OCI-M1 (cell line): Measurements from ENCODE around the gene BICC1.

ENCODE experiments used
- DNase-seq: peaks from one replicate; lab custom pipeline; 2025; lab: John Stamatoyannopoulos, UW

The BICC1 gene

GRCh38 chr10:58701405-58702135 is 188.9 kb downstream of the BICC1 start:
- no peak for DNase-seq

GRCh38 chr10:58704226-58704625 is 191.6 kb downstream of the BICC1 start:
- no peak for DNase-seq

- DNase-seq, result no peak
These were observed 192.0 kb downstream of the BICC1 start for GRCh38 chr10:58704671-58705141.

GRCh38 chr10:58706836-58707235 is 194.2 kb downstream of the BICC1 start:
- DNase-seq, result no peak

- DNase-seq, result no peak
These were observed 199.5 kb downstream of the BICC1 start for GRCh38 chr10:58712141-58712540.

- no peak for DNase-seq
These were observed 200.3 kb downstream of the BICC1 start for GRCh38 chr10:58712982-58713381.

GRCh38 chr10:58714409-58714808 is 201.7 kb downstream of the BICC1 start:
- no peak for DNase-seq

- no peak for DNase-seq
These were observed 202.4 kb downstream of the BICC1 start for GRCh38 chr10:58715061-58715460.

- no peak for DNase-seq
These were observed 205.9 kb downstream of the BICC1 start for GRCh38 chr10:58718596-58718995.

GRCh38 chr10:58721601-58722281 is 209.1 kb downstream of the BICC1 start:
- DNase-seq, result no peak

GRCh38 chr10:58723186-58723585 is 210.5 kb downstream of the BICC1 start:
- no peak for DNase-seq

GRCh38 chr10:58723966-58724365 is 211.3 kb downstream of the BICC1 start:
- DNase-seq, result no peak

- DNase-seq, result no peak
These were observed 212.1 kb downstream of the BICC1 start for GRCh38 chr10:58724781-58725180.

- DNase-seq, result no peak
These were observed 213.2 kb downstream of the BICC1 start for GRCh38 chr10:58725901-58726300.

GRCh38 chr10:58727633-58728032 is 215.0 kb downstream of the BICC1 start:
- DNase-seq, result no peak

- DNase-seq, result no peak
These were observed 218.6 kb downstream of the BICC1 start for GRCh38 chr10:58731276-58731675.

GRCh38 chr10:58733436-58733835 is 220.8 kb downstream of the BICC1 start:
- DNase-seq, result no peak

- DNase-seq, result peak; percentile 29
These were observed 221.4 kb downstream of the BICC1 start for GRCh38 chr10:58734116-58734515.

GRCh38 chr10:58734664-58735063 is 222.0 kb downstream of the BICC1 start:
- DNase-seq, result no peak

- DNase-seq, result no peak
These were observed 222.4 kb downstream of the BICC1 start for GRCh38 chr10:58735087-58735486.

GRCh38 chr10:58740620-58741369 is 228.1 kb downstream of the BICC1 start:
- DNase-seq, result no peak

- no peak for DNase-seq
These were observed 229.0 kb downstream of the BICC1 start for GRCh38 chr10:58741673-58742072.

GRCh38 chr10:58742141-58742540 is 229.5 kb downstream of the BICC1 start:
- DNase-seq, result no peak
